Measurements from ENCODE around the gene KPNA1.

DNA sequence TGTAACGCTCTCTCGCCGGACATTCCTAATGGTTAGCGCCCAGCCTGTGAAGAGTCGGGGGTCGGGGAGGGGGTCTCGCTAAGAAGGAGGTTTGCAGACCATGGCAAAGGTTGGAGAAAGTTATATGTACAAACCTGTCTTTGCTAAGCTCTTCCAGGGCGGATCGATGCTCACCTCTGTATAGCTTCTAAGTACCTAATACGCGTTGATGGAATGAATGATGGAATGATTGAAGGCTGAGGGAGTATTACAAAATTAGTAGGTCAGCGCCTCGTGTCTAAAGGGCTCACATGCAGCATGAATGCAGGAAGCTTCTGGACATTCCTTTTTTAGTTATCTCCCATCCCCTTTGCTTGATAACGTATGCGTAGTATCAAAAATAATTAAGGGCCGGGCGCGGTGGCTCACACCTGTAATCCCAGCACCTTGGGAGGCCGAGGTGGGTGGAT is 305 bp upstream of the KPNA1 start:
- peak; percentile 51 for TF ChIP-seq POLR2A (IDR thresholded peaks at IDR 0.05; ENCODE audit: low read length)
- TF ChIP-seq GATA1 (IDR thresholded peaks at IDR 0.05; ENCODE audit: low read depth, low read length) = no peak
